Ovary (tissue), 9 donors: ENCODE data around the gene ABCC11. TPM values are rescaled to one million over a fixed set of nuclear protein-coding genes. Genes with fewer than 3 reads are reported as not detected.

Experiments used
- DNase-seq, 5 donors: peaks; one replicate each; pipeline ENCODE4 v3.0.0-alpha.2; 2019 to 2020
- H3K27ac ChIP-seq, 2 donors: fragments of 200-600 bp; one replicate each; pipeline versions ENCODE4 v1.5.1 to v1.8.0; 2019 to 2022
- H3K27me3 ChIP-seq: fragments of 200-600 bp; one replicate; pipeline ENCODE4 v1.8.0; 2022
- H3K36me3 ChIP-seq: fragments of 200-600 bp; sonication (generic); one replicate; pipeline ENCODE4 v1.5.1; 2019
- H3K4me1 ChIP-seq: one replicate; pipeline ENCODE4 v1.8.1; 2013; ENCODE audit warnings: mild to moderate bottlenecking, moderate library complexity; ENCODE audit not compliant: insufficient read depth
- H3K4me3 ChIP-seq: fragments of 200-600 bp; sonication (generic); one replicate; pipeline ENCODE4 v1.5.1; 2017
- H3K9me3 ChIP-seq, 2 donors: fragments of 200-600 bp in 1 of 2; sonication (generic) in 1 of 2; one replicate each; pipeline versions ENCODE4 v1.5.1 to v1.8.1; 2013 to 2019; ENCODE audit warnings: mild to moderate bottlenecking in 1 of 2, moderate library complexity in 1 of 2
- EP300 ChIP-seq: sonication (generic); formaldehyde crosslinking; IDR thresholded peaks from one replicate; pipeline ENCODE4 v1.6.1; 2017; ENCODE audit warnings: antibody characterized with exemption
- POLR2A ChIP-seq: fragments of 450-650 bp; IDR thresholded peaks from one replicate; pipeline ENCODE4 v1.6.1; 2017; ENCODE audit warnings: antibody characterized with exemption, mild to moderate bottlenecking, moderate library complexity
- WGBS, 3 donors: extraction: QIAGEN DNeasy Blood & Tissue Kit in 1 of 3; methylation state at CpG; one replicate each; pipeline versions ENCODE4 v1.1.5 to v1.1.7; 2013 to 2017; 5-methylcytosine and 5-hydroxymethylcytosine counted together
- intact Hi-C, 4 donors: fragments of 100-400 bp; cut with DNase I; formaldehyde crosslinking; loops; one replicate each; pipeline versions ENCODE4 v1.11.0 to v1.15.1; 2022 to 2023
- polyA plus RNA-seq, 2 donors: library from polyadenylated mRNA; stranded (reverse); fragments of 200-250 nt in 1 of 2; fragments of 350-450 nt in 1 of 2; fragmentation: Illumina TruSeq in 1 of 2; extraction: RNeasy Lipid Tissue Mini Kit (QIAGEN cat#74804) in 1 of 2; gene quantifications; one replicate each; pipeline ENCODE4 v1.2.3, GENCODE V29; 2013 to 2014
- total RNA-seq, 7 donors: library from RNA; depleted of rRNA in 2 of 7; stranded (reverse); fragments of >200 nt in 2 of 7; fragmentation: NEBNext Ultra II Directional in 3 of 7; extraction: Animal tissue kit (Norgen Biotek cat#: 25700) in 3 of 7; gene quantifications; one replicate each; pipeline versions ENCODE4 v1.1.0 to v1.2.4, GENCODE V29; 2016 to 2023
- TF ChIP-seq, protein P1 (sequence below), 3 donors: fragments of 450-650 bp in 2 of 3; fragments of 200-600 bp in 1 of 3; IDR thresholded peaks; one replicate each; pipeline versions ENCODE4 v1.5.1 to v1.8.0; 2016 to 2022; ENCODE audit warnings: antibody characterized with exemption in 3 of 3, mild to moderate bottlenecking in 1 of 3
- donor health status: DM: no; HTN: no; CAD: no; lungs with moderate emphysema.
- donor health status: DM: no; HTN: no; CAD: no.
- donor health status: Bipolar disorder and iron deficiency.
- donor health status: DM: yes; HTN: yes; CAD: no.
- donor health status: DM: no; HTN: no; CAD: no.
- donor health status: DM: yes; HTN: yes; CAD: no.

Gene ABCC11
- total and polyA plus RNA-seq, 9 donors: 0.07 to 5.2 (median 0.22) TPM; not detected in 3

DNA sequence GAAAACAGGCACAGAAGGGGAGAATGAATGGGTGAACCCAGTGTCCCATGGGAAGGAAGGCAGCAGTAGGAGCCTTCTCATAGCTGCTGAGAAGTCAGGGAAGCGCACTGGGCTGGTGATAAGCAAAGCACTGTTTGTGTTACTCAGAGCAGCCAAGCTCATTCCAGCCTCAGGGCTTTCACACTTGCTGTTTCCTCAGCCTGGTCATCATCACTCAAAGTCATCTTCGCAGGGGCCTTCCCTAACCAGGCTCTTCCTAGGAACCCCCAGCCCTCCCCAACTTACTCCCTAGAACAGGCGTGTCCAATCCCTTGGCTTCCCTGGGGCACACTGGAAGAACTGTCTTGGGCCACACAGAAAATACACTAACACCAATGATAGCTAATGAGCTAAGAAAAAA lies 35.3 kb downstream of the ABCC11 start:
- TF ChIP-seq EP300: no peak
- TF ChIP-seq POLR2A: no peak
- TF ChIP-seq, protein P1, sequence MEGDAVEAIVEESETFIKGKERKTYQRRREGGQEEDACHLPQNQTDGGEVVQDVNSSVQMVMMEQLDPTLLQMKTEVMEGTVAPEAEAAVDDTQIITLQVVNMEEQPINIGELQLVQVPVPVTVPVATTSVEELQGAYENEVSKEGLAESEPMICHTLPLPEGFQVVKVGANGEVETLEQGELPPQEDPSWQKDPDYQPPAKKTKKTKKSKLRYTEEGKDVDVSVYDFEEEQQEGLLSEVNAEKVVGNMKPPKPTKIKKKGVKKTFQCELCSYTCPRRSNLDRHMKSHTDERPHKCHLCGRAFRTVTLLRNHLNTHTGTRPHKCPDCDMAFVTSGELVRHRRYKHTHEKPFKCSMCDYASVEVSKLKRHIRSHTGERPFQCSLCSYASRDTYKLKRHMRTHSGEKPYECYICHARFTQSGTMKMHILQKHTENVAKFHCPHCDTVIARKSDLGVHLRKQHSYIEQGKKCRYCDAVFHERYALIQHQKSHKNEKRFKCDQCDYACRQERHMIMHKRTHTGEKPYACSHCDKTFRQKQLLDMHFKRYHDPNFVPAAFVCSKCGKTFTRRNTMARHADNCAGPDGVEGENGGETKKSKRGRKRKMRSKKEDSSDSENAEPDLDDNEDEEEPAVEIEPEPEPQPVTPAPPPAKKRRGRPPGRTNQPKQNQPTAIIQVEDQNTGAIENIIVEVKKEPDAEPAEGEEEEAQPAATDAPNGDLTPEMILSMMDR (IDR thresholded peaks at IDR 0.05): no peak
- intact Hi-C loops: no loop called here
- H3K4me1 ChIP-seq: no peaks in the 10 kb centered on the region
- no peak overlapping the region for H3K4me3 ChIP-seq
- H3K27ac ChIP-seq: no peak overlapping the region
- no peaks in the 10 kb centered on the region for H3K27me3 ChIP-seq
- no peaks in the 10 kb centered on the region for H3K36me3 ChIP-seq
- H3K9me3 ChIP-seq: no peaks in the 10 kb centered on the region
- no peak for DNase-seq
- WGBS, 3 donors: 77 to 84% (median 80%) methylated on average over 3 of the region's 3 CpGs

DNA sequence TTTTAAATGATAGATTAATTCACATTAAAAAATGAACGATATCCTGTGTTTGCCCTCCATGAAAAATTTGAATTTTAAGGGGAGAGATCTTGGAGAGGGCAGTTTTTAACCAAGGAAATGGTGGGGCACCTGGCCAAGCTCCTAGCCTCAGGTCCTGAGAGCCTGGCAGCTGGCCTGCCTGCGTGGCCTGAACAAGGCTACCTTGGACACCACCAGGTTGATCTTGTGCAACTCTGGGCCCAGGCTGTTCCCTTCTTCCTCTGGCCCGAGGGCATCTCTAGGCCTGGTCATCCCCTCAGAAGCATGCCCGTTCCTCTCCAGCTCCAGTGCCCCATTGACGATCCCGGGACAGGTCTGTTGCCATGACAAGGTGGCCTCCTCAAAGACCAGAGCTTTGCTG lies 36.6 kb downstream of the ABCC11 start:
- no peak overlapping the region for H3K27ac ChIP-seq
- intact Hi-C loops: no loop called here
- no peak overlapping the region for H3K4me3 ChIP-seq
- no peaks in the 10 kb centered on the region for H3K9me3 ChIP-seq
- H3K36me3 ChIP-seq: no peaks in the 10 kb centered on the region
- TF ChIP-seq, protein P1 (IDR thresholded peaks at IDR 0.05): no peak
- TF ChIP-seq POLR2A (no peak), EP300 (no peak)
- no peaks in the 10 kb centered on the region for H3K4me1 ChIP-seq
- no peak for DNase-seq
- 87 to 92% (median 91%) methylated on average over 6 of the region's 6 CpGs for WGBS, 3 donors
- no peaks in the 10 kb centered on the region for H3K27me3 ChIP-seq

DNA sequence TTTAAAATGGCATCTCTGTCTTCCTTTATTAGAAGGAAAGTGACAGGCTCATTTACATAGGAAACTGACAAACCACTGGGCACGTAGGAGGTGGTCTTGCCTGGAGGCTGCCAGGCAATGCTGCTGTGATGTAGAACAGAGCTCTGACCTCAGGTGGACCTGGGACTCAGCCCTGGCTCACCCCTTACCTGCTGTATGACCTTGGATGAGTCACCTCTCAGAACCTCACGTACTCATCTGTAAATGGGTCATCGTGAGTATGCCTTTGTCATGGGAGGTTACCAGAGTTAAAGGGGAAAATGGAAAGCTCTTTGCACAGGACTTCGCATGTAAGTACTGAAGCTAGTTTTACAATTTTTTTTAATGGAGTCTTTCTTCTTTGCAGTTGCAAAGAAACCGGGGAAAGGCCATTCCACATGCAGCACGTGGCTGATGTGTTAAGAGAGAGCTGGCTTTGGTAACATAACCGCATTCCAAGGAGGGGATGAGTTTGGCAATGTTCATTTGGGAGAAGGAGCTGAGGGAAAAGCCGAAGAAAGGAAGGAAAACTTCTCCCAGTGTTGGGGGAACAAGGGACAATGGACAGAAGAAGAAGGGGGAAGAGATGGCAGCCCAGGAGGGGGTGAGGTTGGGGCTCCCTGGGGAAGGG lies 40.6 kb downstream of the ABCC11 start:
- WGBS, 3 donors: 48 to 55% (median 51%) methylated on average over 8 of the region's 8 CpGs
- H3K4me3 ChIP-seq: no peak overlapping the region
- no peak for TF ChIP-seq POLR2A
- TF ChIP-seq EP300: no peak
- TF ChIP-seq, protein P1 (IDR thresholded peaks at IDR 0.05): no peak

DNA sequence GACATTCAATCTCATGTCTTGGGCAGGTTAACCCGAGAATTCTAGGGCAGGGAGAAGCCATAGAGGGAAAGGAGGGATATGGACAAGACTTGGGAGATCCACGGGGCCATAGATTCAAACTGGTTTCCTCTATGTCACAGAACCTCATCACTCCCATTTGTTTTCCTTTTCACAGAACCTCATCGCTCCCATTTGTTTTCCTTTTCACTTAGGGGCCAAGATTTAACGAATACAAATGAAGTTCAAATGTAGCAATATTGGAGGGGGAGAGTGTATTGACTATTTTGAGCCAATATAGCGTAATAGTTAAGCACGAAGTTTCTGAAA lies 42.6 kb downstream of the ABCC11 start:
- WGBS, 3 donors: 79 to 88% (median 84%) methylated on average over 6 of the region's 6 CpGs
- intact Hi-C loops: no loop called here
- TF ChIP-seq EP300 (no peak), POLR2A (no peak)
- TF ChIP-seq, protein P1 (IDR thresholded peaks at IDR 0.05): no peak
- DNase-seq: no peak
- H3K27me3 ChIP-seq: no peaks in the 10 kb centered on the region
- no peaks in the 10 kb centered on the region for H3K4me1 ChIP-seq
- H3K9me3 ChIP-seq: no peaks in the 10 kb centered on the region
- H3K4me3 ChIP-seq: no peak overlapping the region
- H3K36me3 ChIP-seq: no peaks in the 10 kb centered on the region
- no peak overlapping the region for H3K27ac ChIP-seq

More for the DNA sequence above, 40.6 kb downstream of the ABCC11 start:
- Histone ChIP-seq H3K36me3 (no peaks in the 10 kb centered on the region), H3K9me3 (no peaks in the 10 kb centered on the region), H3K4me1 (no peaks in the 10 kb centered on the region), H3K27ac (no peak overlapping the region), H3K27me3 (no peaks in the 10 kb centered on the region)
- no peak for DNase-seq
- intact Hi-C loops: no loop called here
